Activated T-cell treated with anti-CD3 and anti-CD28 coated beads, Interleukin-2, amount 50 U/mL, for 72 hours (primary cell): ENCODE measurements around the gene METTL13. TPM values are rescaled to one million over a fixed set of nuclear protein-coding genes. Genes with fewer than 3 reads are reported as not detected.

Experiments
- ATAC-seq, 2 donors: fragments of 150-1000 bp; cut with Tn5 transposase; replicated peaks in 1 of 2; 2 replicates each; pipeline ENCODE4 v1.10.0; 2021; ENCODE audit warnings: moderate library complexity in 2 of 2, mild to moderate bottlenecking in 1 of 2
- DNase-seq, 2 donors: peaks; one replicate each; pipeline ENCODE4 v3.0.0; 2021 to 2022; ENCODE audit warnings: mixed read lengths in 1 of 2
- H3K27ac Mint-ChIP-seq: one replicate; pipeline ENCODE4 v1.8.0; 2022; ENCODE audit warnings: mild to moderate bottlenecking, moderate library complexity, mixed read lengths
- H3K27me3 Mint-ChIP-seq: one replicate; pipeline ENCODE4 v1.8.0; 2022; ENCODE audit warnings: low read depth, mixed read lengths
- H3K36me3 Mint-ChIP-seq, 2 donors: one replicate each; pipeline ENCODE4 v1.8.0; 2022; ENCODE audit warnings: mixed read lengths in 2 of 2, mild to moderate bottlenecking in 1 of 2; ENCODE audit not compliant: insufficient read depth in 2 of 2
- H3K4me1 Mint-ChIP-seq: one replicate; pipeline ENCODE4 v1.8.0; 2022; ENCODE audit warnings: low read depth, mixed read lengths
- H3K4me3 Mint-ChIP-seq, 2 donors: one replicate each; pipeline ENCODE4 v1.8.0; 2022; ENCODE audit warnings: mild to moderate bottlenecking in 2 of 2, mixed read lengths in 2 of 2, moderate library complexity in 2 of 2
- H3K9me3 Mint-ChIP-seq, 2 donors: one replicate each; pipeline ENCODE4 v1.8.0; 2022; ENCODE audit warnings: mixed read lengths in 2 of 2
- total RNA-seq, 2 donors: library from RNA; stranded (reverse); gene quantifications; one replicate each; pipeline ENCODE4 v1.2.3, GENCODE V29; 2022

Gene METTL13
- total RNA-seq, 2 donors from 2014 or later, result 38.0 to 46.4 TPM

GRCh38 chr1:171817511-171818265 lies 36.2 kb downstream of the METTL13 start:
- DNase-seq (peak; percentile 72 to 79), ATAC-seq (peak; percentile 99)
- Mint-ChIP-seq H3K9me3 (no peaks in the 10 kb centered on the region), H3K27me3 (no peaks in the 10 kb centered on the region), H3K4me1 (peaks cover 22% of the 10 kb centered on the region), H3K36me3 (no peaks in the 10 kb centered on the region), H3K4me3 (peak overlapping the region; percentile 79 to 85), H3K27ac (peak overlapping the region; percentile 26)

DNA sequence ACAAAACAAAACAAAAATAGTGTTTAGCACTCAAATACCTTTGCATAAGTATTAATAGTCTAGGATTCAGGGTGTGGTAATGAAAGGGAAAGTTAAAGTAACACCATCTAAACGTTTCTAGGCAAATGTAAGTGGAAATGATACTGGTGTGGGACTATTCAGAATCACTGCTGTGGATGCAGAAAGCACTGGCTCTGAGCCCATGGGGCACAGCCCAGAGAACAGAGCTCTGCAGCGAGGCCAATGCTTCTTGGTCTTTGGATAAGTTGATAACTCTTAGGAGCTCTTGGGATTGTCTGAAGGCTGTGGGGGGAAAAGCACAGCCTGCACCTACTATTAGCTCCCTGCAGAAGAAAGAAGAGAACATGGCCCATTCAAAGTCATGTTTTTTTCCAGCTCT lies 38.5 kb downstream of the METTL13 start:
- Mint-ChIP-seq H3K36me3 (peaks cover 0 to 3% of the 10 kb centered on the region in 2 donors), H3K27ac (no peak overlapping the region), H3K4me3 (no peak overlapping the region), H3K4me1 (peaks cover 22% of the 10 kb centered on the region), H3K27me3 (no peaks in the 10 kb centered on the region), H3K9me3 (peaks cover under 1% of the 10 kb centered on the region in 2 donors)
- no peak for ATAC-seq
- DNase-seq, result no peak

- Mint-ChIP-seq H3K4me3 (no peak overlapping the region), H3K4me1 (no peaks in the 10 kb centered on the region), H3K27ac (no peak overlapping the region), H3K36me3 (peaks cover 12 to 24% of the 10 kb centered on the region in 2 donors), H3K9me3 (peaks cover 22 to 26% of the 10 kb centered on the region in 2 donors), H3K27me3 (no peaks in the 10 kb centered on the region)
- no peak for DNase-seq
- no peak for ATAC-seq
These were observed 45.5 kb downstream of the METTL13 start for GRCh38 chr1:171826973-171827372.

DNA sequence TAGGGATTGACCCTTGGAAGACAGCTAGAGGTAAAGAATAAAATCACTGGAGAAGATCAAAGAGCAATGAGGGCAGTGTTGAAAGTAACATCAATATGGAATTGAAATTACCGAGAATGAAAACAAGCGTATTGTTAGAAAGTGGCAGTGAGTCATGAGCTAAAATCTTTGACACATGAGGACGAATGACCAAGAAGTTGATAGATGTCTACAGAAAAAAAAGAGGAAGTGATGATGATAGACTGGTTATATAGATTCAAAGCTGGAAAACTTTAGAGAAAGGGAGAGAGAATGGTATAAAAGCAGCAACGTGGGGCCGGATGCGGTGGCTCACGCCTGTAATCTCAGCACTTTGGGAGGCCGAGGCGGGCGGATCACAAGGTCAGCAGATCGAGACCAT lies 47.3 kb downstream of the METTL13 start:
- H3K9me3 Mint-ChIP-seq, result peaks cover 22 to 26% of the 10 kb centered on the region in 2 donors
- no peak for DNase-seq
- H3K36me3 Mint-ChIP-seq, result peaks cover 12 to 24% of the 10 kb centered on the region in 2 donors
- H3K27ac Mint-ChIP-seq, result no peak overlapping the region
- no peak for ATAC-seq
- no peaks in the 10 kb centered on the region for H3K27me3 Mint-ChIP-seq
- H3K4me3 Mint-ChIP-seq, result no peak overlapping the region
- no peaks in the 10 kb centered on the region for H3K4me1 Mint-ChIP-seq

DNA sequence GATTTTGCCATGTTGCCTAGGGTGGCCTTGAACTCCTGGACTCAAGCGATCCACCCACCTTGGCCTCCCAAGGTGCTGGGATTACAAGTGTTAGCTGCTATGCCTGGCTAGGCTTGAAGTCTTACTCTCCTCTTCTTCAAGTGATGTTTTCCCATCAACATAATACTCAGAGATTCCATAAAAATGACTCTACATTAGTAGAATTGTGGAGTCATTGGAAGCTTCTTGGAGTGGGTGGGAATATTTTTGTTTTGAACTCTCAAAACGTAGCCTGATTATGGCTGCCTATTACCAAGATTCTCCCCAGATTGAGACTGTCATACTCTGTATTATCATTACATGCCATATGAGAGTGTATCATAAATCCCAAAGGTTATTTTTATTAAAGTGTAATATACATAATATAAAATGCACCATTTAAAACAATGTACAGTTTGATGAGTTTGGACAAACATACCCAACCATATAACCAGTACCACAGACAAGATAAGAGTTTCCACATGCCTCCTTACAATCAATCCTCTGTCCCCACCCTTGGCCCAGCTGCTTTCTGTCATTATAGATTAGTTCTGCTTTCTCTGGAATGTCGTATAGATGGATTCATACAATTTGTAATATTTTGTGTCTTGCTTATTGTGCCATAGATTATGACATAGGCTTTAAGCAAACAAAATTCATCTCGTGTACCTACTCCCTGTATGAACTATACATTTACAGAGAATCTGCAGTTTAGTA lies 51.8 kb downstream of the METTL13 start:
- Mint-ChIP-seq H3K27me3 (no peaks in the 10 kb centered on the region), H3K4me1 (no peaks in the 10 kb centered on the region), H3K36me3 (no peaks in the 10 kb centered on the region), H3K9me3 (peaks cover 6% of the 10 kb centered on the region in 2 donors), H3K27ac (no peak overlapping the region), H3K4me3 (no peak overlapping the region)
- ATAC-seq (no peak), DNase-seq (no peak)

GRCh38 chr1:171834821-171835220 lies 53.4 kb downstream of the METTL13 start:
- Mint-ChIP-seq H3K4me3 (no peak overlapping the region), H3K4me1 (no peaks in the 10 kb centered on the region), H3K36me3 (no peaks in the 10 kb centered on the region), H3K9me3 (no peaks in the 10 kb centered on the region), H3K27me3 (no peaks in the 10 kb centered on the region), H3K27ac (no peak overlapping the region)
- ATAC-seq, result no peak
- no peak for DNase-seq

GRCh38 chr1:171835891-171836290 lies 54.4 kb downstream of the METTL13 start:
- ATAC-seq (peak in 1 of 2 donors; percentile 52), DNase-seq (no peak)
- peaks cover 6% of the 10 kb centered on the region for H3K4me1 Mint-ChIP-seq
- no peaks in the 10 kb centered on the region for H3K9me3 Mint-ChIP-seq
- no peaks in the 10 kb centered on the region for H3K36me3 Mint-ChIP-seq
- no peak overlapping the region for H3K4me3 Mint-ChIP-seq
- H3K27ac Mint-ChIP-seq, result no peak overlapping the region
- H3K27me3 Mint-ChIP-seq, result no peaks in the 10 kb centered on the region

GRCh38 chr1:171841050-171841910 lies 59.8 kb downstream of the METTL13 start, which contains the start of gene DNM3:
DNM3 (plus strand) TSS chr1:171841498; CDS start chr1:171841657, 159 bp downstream.
- no peaks in the 10 kb centered on the region for H3K9me3 Mint-ChIP-seq
- H3K4me3 Mint-ChIP-seq, result peak within 1 kb of the TSS; percentile 92 to 94
- peak; percentile 79 to 88 for DNase-seq
- peak; percentile 95 to 96 for ATAC-seq
- H3K27me3 Mint-ChIP-seq, result peaks cover 25% of the 10 kb centered on the region
- H3K4me1 Mint-ChIP-seq, result peaks cover 16% of the 10 kb centered on the region
- H3K36me3 Mint-ChIP-seq, result no peaks in the 10 kb centered on the region
- peak within 1 kb of the TSS; percentile 41 for H3K27ac Mint-ChIP-seq

- peak; percentile 11 to 16 for DNase-seq
- no peaks in the 10 kb centered on the region for H3K9me3 Mint-ChIP-seq
- no peaks in the 10 kb centered on the region for H3K36me3 Mint-ChIP-seq
- no peak for ATAC-seq
- H3K4me3 Mint-ChIP-seq, result peak overlapping the region; percentile 92 to 94
- H3K4me1 Mint-ChIP-seq, result peaks cover 16% of the 10 kb centered on the region
- peaks cover 25% of the 10 kb centered on the region for H3K27me3 Mint-ChIP-seq
- H3K27ac Mint-ChIP-seq, result peak overlapping the region; percentile 41
These were observed 60.7 kb downstream of the METTL13 start for GRCh38 chr1:171841931-171842761.

DNA sequence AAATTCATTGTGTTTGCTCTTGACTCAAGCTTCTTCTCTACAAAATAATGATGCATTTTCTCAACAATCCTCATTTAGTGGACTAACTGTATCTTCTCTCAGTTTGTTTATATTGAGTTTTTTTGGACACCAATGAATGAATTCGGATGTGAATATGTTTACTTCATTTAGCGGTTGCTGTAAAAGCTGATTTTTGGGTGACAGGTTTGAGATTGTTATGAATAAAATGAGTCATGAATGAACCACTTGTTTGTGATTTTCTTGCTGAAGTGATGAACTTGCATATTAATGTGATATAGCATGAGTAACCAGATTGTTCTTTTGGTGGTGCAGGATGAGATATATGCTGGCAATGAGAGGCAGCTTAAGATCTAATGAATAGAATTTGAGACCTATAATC lies 62.9 kb downstream of the METTL13 start:
- peaks cover 25% of the 10 kb centered on the region for H3K27me3 Mint-ChIP-seq
- DNase-seq, result no peak
- H3K27ac Mint-ChIP-seq, result no peak overlapping the region
- peaks cover 16% of the 10 kb centered on the region for H3K4me1 Mint-ChIP-seq
- no peak for ATAC-seq
- no peaks in the 10 kb centered on the region for H3K9me3 Mint-ChIP-seq
- no peaks in the 10 kb centered on the region for H3K36me3 Mint-ChIP-seq
- no peak overlapping the region for H3K4me3 Mint-ChIP-seq

DNA sequence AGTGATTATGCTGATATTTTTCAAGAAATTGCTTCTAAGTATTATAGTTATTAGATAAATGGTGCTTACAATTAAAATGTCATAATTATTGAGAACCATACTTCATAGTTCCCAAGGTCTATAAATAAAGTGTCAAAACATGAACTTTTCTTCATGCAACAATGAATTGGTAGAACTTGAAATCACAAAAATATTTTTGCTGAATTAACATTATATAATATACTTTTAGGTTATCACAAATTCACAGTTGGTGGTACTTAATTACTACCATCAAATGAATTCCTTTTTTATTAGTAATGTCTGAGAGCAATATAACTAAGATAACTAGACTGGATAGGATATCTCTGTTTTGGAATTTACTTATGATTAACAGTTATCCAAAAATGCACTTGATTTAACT lies 64.5 kb downstream of the METTL13 start:
- H3K27ac Mint-ChIP-seq, result no peak overlapping the region
- DNase-seq (no peak), ATAC-seq (no peak)
- H3K4me1 Mint-ChIP-seq, result peaks cover 8% of the 10 kb centered on the region
- no peak overlapping the region for H3K4me3 Mint-ChIP-seq
- H3K36me3 Mint-ChIP-seq, result no peaks in the 10 kb centered on the region
- peaks cover 31% of the 10 kb centered on the region for H3K27me3 Mint-ChIP-seq
- H3K9me3 Mint-ChIP-seq, result no peaks in the 10 kb centered on the region
